A549 (cell line): Measurements from ENCODE around the gene FOCAD.

Experiments
- CHD2 ChIP-seq: fragments of 150-350 bp; IDR thresholded peaks from 2 replicates; pipeline ENCODE4 v1.6.1; 2014; ENCODE audit warnings: low read length; ENCODE audit not compliant: partially characterized antibody
- EP300 ChIP-seq, 2 experiments: fragments of >200 bp; sonication (Bioruptor Twin); formaldehyde crosslinking; IDR thresholded peaks; 2 replicates in 1 of 2; 3 replicates in 1 of 2; pipeline ENCODE4 v1.6.1; 2016 to 2017
- MYC ChIP-seq: IDR thresholded peaks from 2 replicates; pipeline ENCODE4 v1.6.1; 2012; ENCODE audit warnings: mild to moderate bottlenecking, inconsistent platforms, low read length, improper control_type of control experiment, borderline replicate concordance
- POLR2A ChIP-seq: IDR thresholded peaks from 2 replicates; pipeline ENCODE4 v1.6.1; 2012; ENCODE audit warnings: mild to moderate bottlenecking, low read length
- POLR2AphosphoS2 ChIP-seq: conservative IDR thresholded peaks from 2 replicates; pipeline ENCODE4 v1.6.1; 2012; ENCODE audit warnings: low read length, improper control_type of control experiment, inconsistent platforms
- RFX5 ChIP-seq: fragments of 450-650 bp; IDR thresholded peaks from 2 replicates; pipeline ENCODE4 v1.7.1; 2014; ENCODE audit warnings: antibody characterized with exemption, mild to moderate bottlenecking, moderate library complexity
- SMC3 ChIP-seq: fragments of >200 bp; sonication (Bioruptor Twin); formaldehyde crosslinking; IDR thresholded peaks from 3 replicates; pipeline ENCODE4 v1.6.1; 2018; ENCODE audit warnings: inconsistent platforms
- TF ChIP-seq, protein P1 (sequence below): fragments of >200 bp; sonication (Bioruptor Twin); formaldehyde crosslinking; IDR thresholded peaks from 3 replicates; pipeline ENCODE4 v1.5.1; 2016
- TF ChIP-seq, protein P2 (sequence below): fragments of >200 bp; sonication (Bioruptor Twin); formaldehyde crosslinking; IDR thresholded peaks from 3 replicates; pipeline ENCODE4 v1.6.1; 2016
- TF ChIP-seq, protein P3 (sequence below): IDR thresholded peaks from 2 replicates; pipeline ENCODE4 v1.6.1; 2012

DNA sequence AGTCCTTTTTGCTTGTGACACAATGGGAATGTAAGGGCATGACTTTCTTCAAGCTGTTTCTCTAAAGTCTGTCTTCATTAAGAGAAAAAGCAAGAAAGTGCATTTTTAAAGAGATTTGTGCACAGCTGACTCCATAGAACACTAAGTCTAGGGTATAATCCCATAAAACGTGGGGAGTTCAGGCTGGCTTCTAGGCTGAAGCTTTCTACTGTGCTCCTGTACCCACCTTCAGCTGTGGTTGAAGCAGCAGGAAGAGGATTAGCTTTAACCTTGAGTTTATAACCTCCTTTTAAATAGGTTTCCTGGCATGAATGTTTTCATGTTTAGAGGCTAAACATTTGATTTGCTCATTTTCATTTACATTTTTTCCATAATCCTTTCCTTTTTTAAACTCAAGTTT lies 220.9 kb downstream of the FOCAD start:
- TF ChIP-seq, protein P1, sequence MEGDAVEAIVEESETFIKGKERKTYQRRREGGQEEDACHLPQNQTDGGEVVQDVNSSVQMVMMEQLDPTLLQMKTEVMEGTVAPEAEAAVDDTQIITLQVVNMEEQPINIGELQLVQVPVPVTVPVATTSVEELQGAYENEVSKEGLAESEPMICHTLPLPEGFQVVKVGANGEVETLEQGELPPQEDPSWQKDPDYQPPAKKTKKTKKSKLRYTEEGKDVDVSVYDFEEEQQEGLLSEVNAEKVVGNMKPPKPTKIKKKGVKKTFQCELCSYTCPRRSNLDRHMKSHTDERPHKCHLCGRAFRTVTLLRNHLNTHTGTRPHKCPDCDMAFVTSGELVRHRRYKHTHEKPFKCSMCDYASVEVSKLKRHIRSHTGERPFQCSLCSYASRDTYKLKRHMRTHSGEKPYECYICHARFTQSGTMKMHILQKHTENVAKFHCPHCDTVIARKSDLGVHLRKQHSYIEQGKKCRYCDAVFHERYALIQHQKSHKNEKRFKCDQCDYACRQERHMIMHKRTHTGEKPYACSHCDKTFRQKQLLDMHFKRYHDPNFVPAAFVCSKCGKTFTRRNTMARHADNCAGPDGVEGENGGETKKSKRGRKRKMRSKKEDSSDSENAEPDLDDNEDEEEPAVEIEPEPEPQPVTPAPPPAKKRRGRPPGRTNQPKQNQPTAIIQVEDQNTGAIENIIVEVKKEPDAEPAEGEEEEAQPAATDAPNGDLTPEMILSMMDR: no peak
- TF ChIP-seq CHD2 (no peak), MYC (no peak), RFX5 (no peak), POLR2A (no peak), POLR2AphosphoS2 (no peak), SMC3 (no peak), EP300 (IDR thresholded peaks at IDR 0.05) (no peak)
- TF ChIP-seq, protein P2, sequence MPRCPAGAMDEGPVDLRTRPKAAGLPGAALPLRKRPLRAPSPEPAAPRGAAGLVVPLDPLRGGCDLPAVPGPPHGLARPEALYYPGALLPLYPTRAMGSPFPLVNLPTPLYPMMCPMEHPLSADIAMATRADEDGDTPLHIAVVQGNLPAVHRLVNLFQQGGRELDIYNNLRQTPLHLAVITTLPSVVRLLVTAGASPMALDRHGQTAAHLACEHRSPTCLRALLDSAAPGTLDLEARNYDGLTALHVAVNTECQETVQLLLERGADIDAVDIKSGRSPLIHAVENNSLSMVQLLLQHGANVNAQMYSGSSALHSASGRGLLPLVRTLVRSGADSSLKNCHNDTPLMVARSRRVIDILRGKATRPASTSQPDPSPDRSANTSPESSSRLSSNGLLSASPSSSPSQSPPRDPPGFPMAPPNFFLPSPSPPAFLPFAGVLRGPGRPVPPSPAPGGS: no peak
- TF ChIP-seq, protein P3, sequence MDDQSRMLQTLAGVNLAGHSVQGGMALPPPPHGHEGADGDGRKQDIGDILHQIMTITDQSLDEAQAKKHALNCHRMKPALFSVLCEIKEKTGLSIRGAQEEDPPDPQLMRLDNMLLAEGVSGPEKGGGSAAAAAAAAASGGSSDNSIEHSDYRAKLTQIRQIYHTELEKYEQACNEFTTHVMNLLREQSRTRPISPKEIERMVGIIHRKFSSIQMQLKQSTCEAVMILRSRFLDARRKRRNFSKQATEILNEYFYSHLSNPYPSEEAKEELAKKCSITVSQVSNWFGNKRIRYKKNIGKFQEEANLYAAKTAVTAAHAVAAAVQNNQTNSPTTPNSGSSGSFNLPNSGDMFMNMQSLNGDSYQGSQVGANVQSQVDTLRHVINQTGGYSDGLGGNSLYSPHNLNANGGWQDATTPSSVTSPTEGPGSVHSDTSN: no peak
